PC-3 (cell line): Measurements from ENCODE around the gene FOXP3. TPM values are rescaled to one million over a fixed set of nuclear protein-coding genes. Genes with fewer than 3 reads are reported as not detected.

ENCODE experiments used
- ATAC-seq: fragments of 200-7000 bp; cut with Tn5 transposase; 2 replicates; pipeline ENCODE4 v1.9.1; 2020; ENCODE audit warnings: mild to moderate bottlenecking, moderate library complexity
- BruUV-seq: library from RNA; stranded (reverse); fragments of 400-500 nt; replicated peaks from 2 replicates; lab custom pipeline; 2021; lab: Mats Ljungman, UMichigan
- CTCF ChIA-PET: fragments of 300-600 bp; sonication (Branson Sonifier 250); formaldehyde crosslinking; loops from one replicate; lab custom pipeline; 2022; ENCODE audit warnings: antibody characterized with exemption; lab: Charles Lee
- POLR2A ChIA-PET: fragments of 300-600 bp; sonication (Branson Sonifier 250); formaldehyde crosslinking; loops from one replicate; lab custom pipeline; 2022; ENCODE audit warnings: antibody characterized with exemption; ENCODE audit not compliant: unreplicated experiment; lab: Charles Lee
- DNase-seq: peaks from one replicate; pipeline ENCODE4 v3.0.0-alpha.2; 2015
- H2AFZ ChIP-seq: fragments of 300-600 bp; sonication (generic); 2 replicates; pipeline ENCODE4 v1.6.0; 2016; ENCODE audit warnings: antibody characterized with exemption, low read length
- H3F3A ChIP-seq: fragments of 300-600 bp; sonication (generic); one replicate; pipeline ENCODE4 v1.6.0; 2017; ENCODE audit warnings: antibody characterized with exemption, low read length, control low read depth, mild to moderate bottlenecking; ENCODE audit not compliant: unreplicated experiment
- H3K27ac ChIP-seq: fragments of 300-600 bp; sonication (generic); 2 replicates; pipeline ENCODE4 v1.5.1; 2016; ENCODE audit warnings: mild to moderate bottlenecking, low read length
- H3K27me3 ChIP-seq: fragments of 300-600 bp; sonication (generic); 2 replicates; pipeline ENCODE4 v1.6.1; 2016; ENCODE audit warnings: low read length, mixed read lengths
- H3K36me3 ChIP-seq: fragments of 300-600 bp; sonication (generic); 2 replicates; pipeline ENCODE4 v1.6.1; 2016; ENCODE audit warnings: low read depth, mixed run types, low read length, mixed read lengths
- H3K4me1 ChIP-seq: fragments of 300-600 bp; sonication (generic); 2 replicates; pipeline ENCODE4 v1.5.1; 2016; ENCODE audit warnings: low read length; ENCODE audit not compliant: insufficient read depth
- H3K4me2 ChIP-seq: fragments of 300-600 bp; sonication (generic); 2 replicates; pipeline ENCODE4 v1.6.0; 2016; ENCODE audit warnings: low read length
- H3K4me3 ChIP-seq: fragments of 300-600 bp; sonication (generic); 2 replicates; pipeline ENCODE4 v1.5.1; 2016; ENCODE audit warnings: mild to moderate bottlenecking, low read length, mixed read lengths
- H3K79me2 ChIP-seq: fragments of 300-600 bp; sonication (generic); 2 replicates; pipeline ENCODE4 v1.6.1; 2017; ENCODE audit warnings: low read length, mixed read lengths
- H3K9ac ChIP-seq: fragments of 300-600 bp; sonication (generic); 2 replicates; pipeline ENCODE4 v1.6.0; 2016; ENCODE audit warnings: mild to moderate bottlenecking, low read length
- H3K9me2 ChIP-seq: fragments of 300-600 bp; sonication (generic); replicated peaks from 2 replicates; pipeline ENCODE4 v1.6.1; 2016; ENCODE audit warnings: mixed run types, low read length, mixed read lengths
- H3K9me3 ChIP-seq: fragments of 300-600 bp; sonication (generic); 2 replicates; pipeline ENCODE4 v1.6.1; 2016; ENCODE audit warnings: low read length, mixed read lengths
- H4K20me1 ChIP-seq: fragments of 300-600 bp; sonication (generic); 2 replicates; pipeline ENCODE4 v1.6.1; 2016; ENCODE audit warnings: low read length, mixed read lengths
- EZH2 ChIP-seq: fragments of 300-600 bp; sonication (generic); IDR thresholded peaks from one replicate; pipeline ENCODE4 v1.6.1; 2017; ENCODE audit warnings: antibody characterized with exemption, mild to moderate bottlenecking, low read length; ENCODE audit not compliant: unreplicated experiment
- EZH2phosphoT487 ChIP-seq: fragments of 300-600 bp; sonication (generic); IDR thresholded peaks from 2 replicates; pipeline ENCODE4 v1.6.1; 2018; ENCODE audit warnings: mild to moderate bottlenecking, antibody characterized with exemption, low read length, borderline replicate concordance
- intact Hi-C: fragments of 100-400 bp; cut with micrococcal nuclease; formaldehyde crosslinking; loops from 2 replicates; pipeline ENCODE4 v1.9.0; 2023
- total RNA-seq: library from RNA; depleted of rRNA; stranded (reverse); fragments of >200 nt; gene quantifications from 2 replicates; pipeline ENCODE4 v1.2.3, GENCODE V29; 2014
- TF ChIP-seq, protein P1 (sequence below): fragments of 300-600 bp; sonication (generic); conservative IDR thresholded peaks from 2 replicates; pipeline ENCODE4 v1.5.1; 2017; ENCODE audit warnings: antibody characterized with exemption, low read depth, mild to moderate bottlenecking, low read length

The FOXP3 gene
- total RNA-seq, 1 experiment from 2014 or later = not detected

DNA sequence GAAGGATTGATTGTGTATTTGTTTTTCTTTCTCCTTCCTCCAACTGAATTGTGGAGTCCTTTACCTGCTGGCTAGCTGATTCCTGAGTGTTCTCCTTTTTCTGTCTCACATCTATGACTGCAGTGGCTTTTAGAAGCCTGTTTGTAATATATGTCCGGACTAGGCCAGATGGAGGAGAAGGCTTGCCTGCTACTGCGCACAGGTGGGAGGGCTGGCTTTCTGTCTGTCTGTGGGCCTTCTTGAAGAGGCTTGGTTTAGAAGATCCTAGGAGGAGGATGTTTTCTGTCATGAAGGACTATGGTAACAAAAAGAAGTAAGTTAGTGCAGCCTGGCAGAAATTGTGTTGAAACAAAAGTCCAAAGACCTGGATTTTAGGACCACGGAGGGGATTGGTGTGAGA lies 13.6 kb upstream of the FOXP3 start:
- H4K20me1 ChIP-seq = no peaks in the 10 kb centered on the region
- DNase-seq = no peak
- H3K9me3 ChIP-seq = no peaks in the 10 kb centered on the region
- no peaks in the 10 kb centered on the region for H3F3A ChIP-seq
- H3K9me2 ChIP-seq = no peaks in the 10 kb centered on the region
- no peak overlapping the region for H3K4me3 ChIP-seq
- POLR2A ChIA-PET = no interaction called here
- H3K4me1 ChIP-seq = no peaks in the 10 kb centered on the region
- no peak overlapping the region for H3K4me2 ChIP-seq
- peaks cover 4% of the 10 kb centered on the region; the same call in 1 of the 2 replicates for H3K79me2 ChIP-seq
- intact Hi-C loops = no loop called here
- no peak overlapping the region for H2AFZ ChIP-seq
- CTCF ChIA-PET = no interaction called here
- H3K27me3 ChIP-seq = no peaks in the 10 kb centered on the region
- H3K27ac ChIP-seq = no peak overlapping the region
- no peak for TF ChIP-seq EZH2phosphoT487
- TF ChIP-seq EZH2 = no peak
- TF ChIP-seq, protein P1, sequence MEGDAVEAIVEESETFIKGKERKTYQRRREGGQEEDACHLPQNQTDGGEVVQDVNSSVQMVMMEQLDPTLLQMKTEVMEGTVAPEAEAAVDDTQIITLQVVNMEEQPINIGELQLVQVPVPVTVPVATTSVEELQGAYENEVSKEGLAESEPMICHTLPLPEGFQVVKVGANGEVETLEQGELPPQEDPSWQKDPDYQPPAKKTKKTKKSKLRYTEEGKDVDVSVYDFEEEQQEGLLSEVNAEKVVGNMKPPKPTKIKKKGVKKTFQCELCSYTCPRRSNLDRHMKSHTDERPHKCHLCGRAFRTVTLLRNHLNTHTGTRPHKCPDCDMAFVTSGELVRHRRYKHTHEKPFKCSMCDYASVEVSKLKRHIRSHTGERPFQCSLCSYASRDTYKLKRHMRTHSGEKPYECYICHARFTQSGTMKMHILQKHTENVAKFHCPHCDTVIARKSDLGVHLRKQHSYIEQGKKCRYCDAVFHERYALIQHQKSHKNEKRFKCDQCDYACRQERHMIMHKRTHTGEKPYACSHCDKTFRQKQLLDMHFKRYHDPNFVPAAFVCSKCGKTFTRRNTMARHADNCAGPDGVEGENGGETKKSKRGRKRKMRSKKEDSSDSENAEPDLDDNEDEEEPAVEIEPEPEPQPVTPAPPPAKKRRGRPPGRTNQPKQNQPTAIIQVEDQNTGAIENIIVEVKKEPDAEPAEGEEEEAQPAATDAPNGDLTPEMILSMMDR = no peak
- BruUV-seq = no TSS peak
- H3K36me3 ChIP-seq = no peaks in the 10 kb centered on the region
- H3K9ac ChIP-seq = no peak overlapping the region
- no peak for ATAC-seq

DNA sequence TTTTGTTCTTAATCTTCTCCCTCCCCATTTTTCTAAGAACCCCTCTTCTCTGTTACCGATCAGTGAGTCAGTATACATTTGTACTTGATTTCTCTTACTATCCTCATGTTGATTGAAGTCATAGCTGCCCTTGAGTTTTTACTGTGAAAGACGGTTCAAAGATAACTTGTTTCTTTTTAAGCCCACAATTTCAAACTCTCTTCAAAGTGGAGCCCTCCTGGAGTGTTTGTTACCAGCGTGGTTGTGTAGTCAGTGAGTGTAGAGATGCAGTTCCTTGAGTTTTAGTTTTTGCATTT lies 13.0 kb upstream of the FOXP3 start:
- ChIA-PET POLR2A (no interaction called here), CTCF (no interaction called here)
- DNase-seq (no peak), ATAC-seq (no peak)
- BruUV-seq = no TSS peak
- no peaks in the 10 kb centered on the region for H3K27me3 ChIP-seq
- H3K79me2 ChIP-seq = peaks cover 10% of the 10 kb centered on the region
- no peaks in the 10 kb centered on the region for H3K4me1 ChIP-seq
- no peak overlapping the region for H3K4me3 ChIP-seq
- H2AFZ ChIP-seq = no peak overlapping the region
- no peak overlapping the region for H3K27ac ChIP-seq
- no peaks in the 10 kb centered on the region for H3K9me2 ChIP-seq
- no peaks in the 10 kb centered on the region for H4K20me1 ChIP-seq
- no peaks in the 10 kb centered on the region for H3K9me3 ChIP-seq
- TF ChIP-seq, protein P1 = no peak
- TF ChIP-seq EZH2phosphoT487 = no peak
- no peak for TF ChIP-seq EZH2
- no peak overlapping the region for H3K4me2 ChIP-seq
- H3K36me3 ChIP-seq = no peaks in the 10 kb centered on the region
- no peak overlapping the region for H3K9ac ChIP-seq
- H3F3A ChIP-seq = no peaks in the 10 kb centered on the region
- intact Hi-C loops = no loop called here

DNA sequence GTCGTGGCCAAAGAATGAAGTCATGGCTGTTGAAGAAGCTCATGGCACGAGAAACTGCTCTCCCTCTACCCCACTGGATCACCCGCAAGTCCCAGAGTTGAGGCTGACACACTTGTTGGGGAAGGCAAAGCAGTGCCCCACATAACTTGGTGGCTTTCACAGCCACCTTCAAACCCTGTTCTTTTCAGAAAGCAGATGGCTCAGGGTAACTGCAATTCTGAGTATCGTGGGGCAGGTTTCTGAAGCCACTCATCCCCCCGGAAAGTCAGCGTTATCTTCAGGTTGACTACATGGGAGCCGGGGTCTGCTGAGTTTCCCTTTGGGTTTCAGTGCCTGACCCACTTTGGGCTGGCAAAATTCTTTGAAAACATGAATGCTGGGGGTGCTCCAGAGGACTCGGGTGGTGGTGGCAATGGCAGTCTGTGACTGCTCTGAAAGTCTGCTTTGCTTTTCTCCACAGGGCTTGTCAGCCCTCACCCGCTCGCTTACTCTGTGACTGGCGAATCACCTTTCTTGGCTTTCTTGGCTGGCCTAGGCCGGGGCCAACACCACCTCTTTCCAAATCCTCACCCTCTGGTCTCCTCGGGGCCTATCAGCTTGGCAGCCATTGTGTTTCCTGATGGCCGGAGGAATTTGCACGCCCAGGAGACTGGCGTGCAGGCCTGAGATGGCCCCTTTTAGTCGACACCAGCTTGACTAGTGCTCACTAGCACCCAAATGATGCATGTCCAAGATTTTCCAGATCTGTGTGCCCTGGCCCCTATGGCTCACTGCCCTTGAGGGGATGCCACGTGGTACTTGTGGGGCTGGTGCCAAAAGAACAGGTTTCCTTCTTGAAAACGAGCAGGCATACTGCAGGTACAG lies 12.4 kb upstream of the FOXP3 start:
- Histone ChIP-seq H3F3A (no peaks in the 10 kb centered on the region), H3K79me2 (peaks cover 16% of the 10 kb centered on the region), H3K27ac (no peak overlapping the region), H4K20me1 (no peaks in the 10 kb centered on the region), H3K9me3 (no peaks in the 10 kb centered on the region), H3K4me2 (no peak overlapping the region), H3K4me1 (peaks cover 3% of the 10 kb centered on the region; the same call in 1 of the 2 replicates), H3K4me3 (no peak overlapping the region), H3K27me3 (no peaks in the 10 kb centered on the region), H3K9ac (no peak overlapping the region), H2AFZ (no peak overlapping the region), H3K9me2 (no peaks in the 10 kb centered on the region), H3K36me3 (no peaks in the 10 kb centered on the region)
- TF ChIP-seq EZH2 (no peak), EZH2phosphoT487 (no peak)
- TF ChIP-seq, protein P1 = no peak
- POLR2A ChIA-PET = no interaction called here
- intact Hi-C loops = no loop called here
- DNase-seq (no peak), ATAC-seq (no peak)
- CTCF ChIA-PET = no interaction called here
- no TSS peak for BruUV-seq
